GM21737 (cell line): ENCODE data around the gene CALHM6.
A peak's percentile ranks its signal among the peaks of the same experiment; 100 is the strongest.

Experiments
- ATAC-seq: cut with Tn5 transposase; IDR thresholded peaks from one replicate; pipeline ENCODE4 v1.9.1; 2021; ENCODE audit warnings: mild to moderate bottlenecking, moderate library complexity; ENCODE audit not compliant: unreplicated experiment

CALHM6 gene

GRCh38 chr6:116444575-116444974, 16.6 kb upstream of the CALHM6 start:
- no peak for ATAC-seq

- ATAC-seq, result no peak
Observed at GRCh38 chr6:116445102-116445501, 16.1 kb upstream of the CALHM6 start.

GRCh38 chr6:116446399-116446798, 14.8 kb upstream of the CALHM6 start:
- no peak for ATAC-seq

GRCh38 chr6:116447052-116447451, 14.1 kb upstream of the CALHM6 start:
- no peak for ATAC-seq

GRCh38 chr6:116447496-116448011, 13.6 kb upstream of the CALHM6 start:
- ATAC-seq, result no peak

- no peak for ATAC-seq
Observed at GRCh38 chr6:116449565-116449964, 11.6 kb upstream of the CALHM6 start.

- no peak for ATAC-seq
Observed at GRCh38 chr6:116450185-116450710, 10.9 kb upstream of the CALHM6 start.

- ATAC-seq, result peak; percentile 77
Observed at GRCh38 chr6:116450769-116451740, 10.1 kb upstream of the CALHM6 start.

GRCh38 chr6:116451916-116452315, 9.3 kb upstream of the CALHM6 start:
- no peak for ATAC-seq

- ATAC-seq, result no peak
Observed at GRCh38 chr6:116452531-116452930, 8.6 kb upstream of the CALHM6 start.

- ATAC-seq, result no peak
Observed at GRCh38 chr6:116456106-116456505, 5.1 kb upstream of the CALHM6 start.

- ATAC-seq, result no peak
Observed at GRCh38 chr6:116456927-116457326, 4.2 kb upstream of the CALHM6 start.

GRCh38 chr6:116458264-116458663, 2.9 kb upstream of the CALHM6 start:
- no peak for ATAC-seq

GRCh38 chr6:116459927-116460326, 1.2 kb upstream of the CALHM6 start:
- no peak for ATAC-seq

GRCh38 chr6:116461932-116462885, 1.0 kb downstream of the CALHM6 start:
- ATAC-seq, result peak; percentile 80

GRCh38 chr6:116463301-116463700, 2.1 kb downstream of the CALHM6 start:
- ATAC-seq, result no peak

GRCh38 chr6:116465246-116465645, 4.1 kb downstream of the CALHM6 start:
- no peak for ATAC-seq

GRCh38 chr6:116467096-116467495, 5.9 kb downstream of the CALHM6 start:
- no peak for ATAC-seq

GRCh38 chr6:116467514-116467913, 6.3 kb downstream of the CALHM6 start:
- ATAC-seq, result no peak

GRCh38 chr6:116468293-116468692, 7.1 kb downstream of the CALHM6 start:
- no peak for ATAC-seq

GRCh38 chr6:116471531-116471930, 10.4 kb downstream of the CALHM6 start:
- no peak for ATAC-seq
